Ovary (tissue), 9 donors: ENCODE measurements around the gene DLX1. TPM values are rescaled to one million over a fixed set of nuclear protein-coding genes. Genes with fewer than 3 reads are reported as not detected.

ENCODE experiments used
- DNase-seq, 5 donors: peaks; one replicate each; pipeline ENCODE4 v3.0.0-alpha.2; 2019 to 2020
- H3K27ac ChIP-seq, 2 donors: fragments of 200-600 bp; one replicate each; pipeline versions ENCODE4 v1.5.1 to v1.8.0; 2019 to 2022
- H3K27me3 ChIP-seq: fragments of 200-600 bp; one replicate; pipeline ENCODE4 v1.8.0; 2022
- H3K36me3 ChIP-seq: fragments of 200-600 bp; sonication (generic); one replicate; pipeline ENCODE4 v1.5.1; 2019
- H3K4me1 ChIP-seq: one replicate; pipeline ENCODE4 v1.8.1; 2013; ENCODE audit warnings: mild to moderate bottlenecking, moderate library complexity; ENCODE audit not compliant: insufficient read depth
- H3K4me3 ChIP-seq: fragments of 200-600 bp; sonication (generic); one replicate; pipeline ENCODE4 v1.5.1; 2017
- H3K9me3 ChIP-seq, 2 donors: fragments of 200-600 bp in 1 of 2; sonication (generic) in 1 of 2; one replicate each; pipeline versions ENCODE4 v1.5.1 to v1.8.1; 2013 to 2019; ENCODE audit warnings: mild to moderate bottlenecking in 1 of 2, moderate library complexity in 1 of 2
- EP300 ChIP-seq: sonication (generic); formaldehyde crosslinking; IDR thresholded peaks from one replicate; pipeline ENCODE4 v1.6.1; 2017; ENCODE audit warnings: antibody characterized with exemption
- POLR2A ChIP-seq: fragments of 450-650 bp; IDR thresholded peaks from one replicate; pipeline ENCODE4 v1.6.1; 2017; ENCODE audit warnings: antibody characterized with exemption, mild to moderate bottlenecking, moderate library complexity
- WGBS, 3 donors: extraction: QIAGEN DNeasy Blood & Tissue Kit in 1 of 3; methylation state at CpG; one replicate each; pipeline versions ENCODE4 v1.1.5 to v1.1.7; 2013 to 2017; 5-methylcytosine and 5-hydroxymethylcytosine counted together
- intact Hi-C, 4 donors: fragments of 100-400 bp; cut with DNase I; formaldehyde crosslinking; loops; one replicate each; pipeline versions ENCODE4 v1.11.0 to v1.15.1; 2022 to 2023
- polyA plus RNA-seq, 2 donors: library from polyadenylated mRNA; stranded (reverse); fragments of 200-250 nt in 1 of 2; fragments of 350-450 nt in 1 of 2; fragmentation: Illumina TruSeq in 1 of 2; extraction: RNeasy Lipid Tissue Mini Kit (QIAGEN cat#74804) in 1 of 2; gene quantifications; one replicate each; pipeline ENCODE4 v1.2.3, GENCODE V29; 2013 to 2014
- total RNA-seq, 7 donors: library from RNA; depleted of rRNA in 2 of 7; stranded (reverse); fragments of >200 nt in 2 of 7; fragmentation: NEBNext Ultra II Directional in 3 of 7; extraction: Animal tissue kit (Norgen Biotek cat#: 25700) in 3 of 7; gene quantifications; one replicate each; pipeline versions ENCODE4 v1.1.0 to v1.2.4, GENCODE V29; 2016 to 2023
- TF ChIP-seq, protein P1 (sequence below), 3 donors: fragments of 450-650 bp in 2 of 3; fragments of 200-600 bp in 1 of 3; IDR thresholded peaks; one replicate each; pipeline versions ENCODE4 v1.5.1 to v1.8.0; 2016 to 2022; ENCODE audit warnings: antibody characterized with exemption in 3 of 3, mild to moderate bottlenecking in 1 of 3
- donor health status: DM: no; HTN: no; CAD: no; lungs with moderate emphysema.
- donor health status: DM: no; HTN: no; CAD: no.
- donor health status: Bipolar disorder and iron deficiency.
- donor health status: DM: yes; HTN: yes; CAD: no.
- donor health status: DM: no; HTN: no; CAD: no.
- donor health status: DM: yes; HTN: yes; CAD: no.

DLX1 gene
- total and polyA plus RNA-seq, 9 donors, result 0.07 to 0.20 (median 0.17) TPM; not detected in 5

GRCh38 chr2:172119089-172119488 lies 33.8 kb downstream of the DLX1 start:
- H3K27ac ChIP-seq, result no peak overlapping the region
- no peaks in the 10 kb centered on the region for H3K27me3 ChIP-seq
- H3K4me3 ChIP-seq, result no peak overlapping the region
- H3K4me1 ChIP-seq, result no peaks in the 10 kb centered on the region
- no peak for DNase-seq
- H3K36me3 ChIP-seq, result no peaks in the 10 kb centered on the region
- no peaks in the 10 kb centered on the region for H3K9me3 ChIP-seq
- TF ChIP-seq POLR2A (no peak), EP300 (no peak)
- TF ChIP-seq, protein P1, sequence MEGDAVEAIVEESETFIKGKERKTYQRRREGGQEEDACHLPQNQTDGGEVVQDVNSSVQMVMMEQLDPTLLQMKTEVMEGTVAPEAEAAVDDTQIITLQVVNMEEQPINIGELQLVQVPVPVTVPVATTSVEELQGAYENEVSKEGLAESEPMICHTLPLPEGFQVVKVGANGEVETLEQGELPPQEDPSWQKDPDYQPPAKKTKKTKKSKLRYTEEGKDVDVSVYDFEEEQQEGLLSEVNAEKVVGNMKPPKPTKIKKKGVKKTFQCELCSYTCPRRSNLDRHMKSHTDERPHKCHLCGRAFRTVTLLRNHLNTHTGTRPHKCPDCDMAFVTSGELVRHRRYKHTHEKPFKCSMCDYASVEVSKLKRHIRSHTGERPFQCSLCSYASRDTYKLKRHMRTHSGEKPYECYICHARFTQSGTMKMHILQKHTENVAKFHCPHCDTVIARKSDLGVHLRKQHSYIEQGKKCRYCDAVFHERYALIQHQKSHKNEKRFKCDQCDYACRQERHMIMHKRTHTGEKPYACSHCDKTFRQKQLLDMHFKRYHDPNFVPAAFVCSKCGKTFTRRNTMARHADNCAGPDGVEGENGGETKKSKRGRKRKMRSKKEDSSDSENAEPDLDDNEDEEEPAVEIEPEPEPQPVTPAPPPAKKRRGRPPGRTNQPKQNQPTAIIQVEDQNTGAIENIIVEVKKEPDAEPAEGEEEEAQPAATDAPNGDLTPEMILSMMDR (IDR thresholded peaks at IDR 0.05), result no peak
- intact Hi-C loops, result loop anchor here in 2 of 4 donors (10.0 kb wide), 2 partner anchors 304 to 524 kb away; no protein-coding TSS in a partner anchor

- DNase-seq, result no peak
- Histone ChIP-seq H3K36me3 (no peaks in the 10 kb centered on the region), H3K4me3 (no peak overlapping the region), H3K27me3 (no peaks in the 10 kb centered on the region), H3K27ac (no peak overlapping the region), H3K9me3 (no peaks in the 10 kb centered on the region), H3K4me1 (no peaks in the 10 kb centered on the region)
- TF ChIP-seq POLR2A (no peak), EP300 (no peak)
- TF ChIP-seq, protein P1 (IDR thresholded peaks at IDR 0.05), result no peak
- intact Hi-C loops, result no loop called here
- WGBS, 3 donors, result 11 to 49% (median 18%) methylated on average over 2 of the region's 2 CpGs
Measured at GRCh38 chr2:172120118-172120517, 34.8 kb downstream of the DLX1 start.

GRCh38 chr2:172128484-172128883 lies 43.2 kb downstream of the DLX1 start:
- H3K4me1 ChIP-seq, result no peaks in the 10 kb centered on the region
- H3K4me3 ChIP-seq, result no peak overlapping the region
- H3K27ac ChIP-seq, result no peak overlapping the region
- intact Hi-C loops, result no loop called here
- no peak for DNase-seq
- no peak for TF ChIP-seq POLR2A
- no peaks in the 10 kb centered on the region for H3K36me3 ChIP-seq
- H3K27me3 ChIP-seq, result no peaks in the 10 kb centered on the region
- no peaks in the 10 kb centered on the region for H3K9me3 ChIP-seq

DNA sequence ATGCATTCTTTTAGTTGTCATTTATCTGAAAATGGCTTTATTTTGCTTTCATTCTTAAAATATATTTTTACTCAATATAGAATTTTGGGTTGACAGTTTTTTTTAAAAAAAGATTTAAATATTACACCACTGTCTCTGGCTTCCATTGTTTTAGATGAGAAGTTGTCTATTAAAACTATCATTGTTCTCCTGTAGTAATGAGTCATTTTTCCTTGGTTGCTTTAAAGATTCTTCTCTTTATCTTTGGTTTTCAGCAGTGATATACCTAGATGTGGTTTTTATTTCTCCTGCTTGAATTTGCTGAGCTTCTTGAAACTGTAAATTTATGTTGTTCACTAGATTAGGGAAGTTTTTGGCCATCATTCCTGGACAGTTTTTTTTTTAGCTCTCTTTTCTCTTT lies 44.1 kb downstream of the DLX1 start:
- no peaks in the 10 kb centered on the region for H3K9me3 ChIP-seq
- H3K36me3 ChIP-seq, result no peaks in the 10 kb centered on the region
- no peak for TF ChIP-seq POLR2A
- TF ChIP-seq EP300, result no peak
- TF ChIP-seq, protein P1 (IDR thresholded peaks at IDR 0.05), result no peak
- H3K27ac ChIP-seq, result no peak overlapping the region
- no peaks in the 10 kb centered on the region for H3K27me3 ChIP-seq
- DNase-seq, result no peak
- no peak overlapping the region for H3K4me3 ChIP-seq
- H3K4me1 ChIP-seq, result no peaks in the 10 kb centered on the region
- intact Hi-C loops, result no loop called here

DNA sequence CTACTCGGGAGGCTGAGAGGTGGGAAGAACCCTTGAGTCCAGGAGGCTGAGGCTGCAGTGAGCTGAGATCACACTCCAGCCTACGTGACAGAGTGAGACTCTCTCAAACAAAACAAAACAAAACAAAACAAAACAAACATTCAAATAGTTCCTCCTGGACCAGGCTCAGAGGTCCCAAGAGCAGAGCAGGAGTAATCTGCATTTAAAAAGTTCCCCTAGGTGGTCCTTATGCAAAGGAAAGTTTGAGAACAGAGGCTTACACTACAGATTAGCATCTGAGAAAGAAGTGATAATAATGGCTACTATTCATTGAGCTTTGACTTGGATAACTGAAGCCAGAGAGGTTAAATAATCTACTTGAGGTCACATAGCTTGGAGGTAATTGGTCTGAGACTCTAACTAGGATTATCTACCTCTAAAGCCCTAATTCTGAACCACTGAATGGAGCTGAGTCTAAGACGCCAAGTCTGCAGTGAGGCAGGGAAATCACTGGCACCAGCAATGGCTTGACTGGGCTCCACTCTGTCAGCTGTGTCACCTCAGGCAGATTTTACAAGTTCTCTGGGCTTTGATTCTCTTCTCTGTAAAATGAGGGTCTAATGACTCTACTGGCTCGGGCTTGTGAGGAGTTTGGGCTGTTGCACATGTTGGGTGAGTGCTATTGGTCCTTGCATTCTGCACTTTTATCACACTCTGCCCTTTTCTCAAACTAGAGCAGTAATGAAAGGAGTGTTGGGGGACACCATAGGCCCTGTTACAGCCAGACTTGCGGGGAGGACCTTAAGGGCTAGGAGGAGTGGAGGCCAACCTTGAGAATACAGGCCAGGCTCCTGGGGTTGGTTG lies 46.6 kb downstream of the DLX1 start:
- WGBS, 3 donors, result 80 to 81% (median 80%) methylated on average over 5 of the region's 5 CpGs
- Histone ChIP-seq H3K4me1 (no peaks in the 10 kb centered on the region), H3K27me3 (no peaks in the 10 kb centered on the region), H3K9me3 (no peaks in the 10 kb centered on the region), H3K4me3 (no peak overlapping the region), H3K36me3 (no peaks in the 10 kb centered on the region), H3K27ac (no peak overlapping the region)
- TF ChIP-seq, protein P1 (IDR thresholded peaks at IDR 0.05), result no peak
- TF ChIP-seq POLR2A (no peak), EP300 (no peak)
- DNase-seq, result no peak
- intact Hi-C loops, result loop anchor here in 1 of 4 donors (10.0 kb wide), 1 partner anchor 677 kb away; no protein-coding TSS in a partner anchor
